MM.1S (cell line): ENCODE measurements around the gene POLR2C.

ENCODE experiments used
- DNase-seq: peaks from one replicate; pipeline ENCODE4 v3.0.0-alpha.2; 2015
- H2AFZ ChIP-seq: fragments of 300-600 bp; sonication (generic); 2 replicates; pipeline ENCODE4 v1.6.0; 2016; ENCODE audit warnings: antibody characterized with exemption, low read length
- H3F3A ChIP-seq: fragments of 300-600 bp; sonication (generic); 2 replicates; pipeline ENCODE4 v1.6.1; 2016; ENCODE audit warnings: mild to moderate bottlenecking, antibody characterized with exemption, low read length, moderate library complexity, mixed read lengths; ENCODE audit not compliant: insufficient read depth
- H3K27ac ChIP-seq: fragments of 300-600 bp; sonication (generic); 2 replicates; pipeline ENCODE4 v1.5.1; 2016; ENCODE audit warnings: mild to moderate bottlenecking, low read length
- H3K27me3 ChIP-seq: fragments of 300-600 bp; sonication (generic); replicated peaks from 2 replicates; pipeline ENCODE4 v1.6.0; 2016; ENCODE audit warnings: low read length; ENCODE audit not compliant: insufficient read depth
- H3K36me3 ChIP-seq: fragments of 300-600 bp; sonication (generic); replicated peaks from 2 replicates; pipeline ENCODE4 v1.6.1; 2016; ENCODE audit warnings: mild to moderate bottlenecking, low read length, mixed read lengths; ENCODE audit not compliant: insufficient read depth
- H3K4me1 ChIP-seq: fragments of 300-600 bp; sonication (generic); 2 replicates; pipeline ENCODE4 v1.6.1; 2016; ENCODE audit warnings: low read length, mixed read lengths
- H3K4me2 ChIP-seq: fragments of 300-600 bp; sonication (generic); 2 replicates; pipeline ENCODE4 v1.6.0; 2016; ENCODE audit warnings: low read depth, low read length
- H3K4me3 ChIP-seq: fragments of 300-600 bp; sonication (generic); 2 replicates; pipeline ENCODE4 v1.5.1; 2016; ENCODE audit warnings: low read length, mixed read lengths
- H3K79me2 ChIP-seq: fragments of 300-600 bp; sonication (generic); 2 replicates; pipeline ENCODE4 v1.6.1; 2016; ENCODE audit warnings: mixed run types, low read length, mixed read lengths
- H3K9ac ChIP-seq: fragments of 300-600 bp; sonication (generic); 2 replicates; pipeline ENCODE4 v1.6.1; 2016; ENCODE audit warnings: low read length, mixed read lengths
- H3K9me2 ChIP-seq: fragments of 300-600 bp; sonication (generic); replicated peaks from 2 replicates; pipeline ENCODE4 v1.6.1; 2016; ENCODE audit warnings: mild to moderate bottlenecking, low read length, mixed read lengths; ENCODE audit not compliant: insufficient read depth
- H3K9me3 ChIP-seq: fragments of 300-600 bp; sonication (generic); replicated peaks from 2 replicates; pipeline ENCODE4 v1.6.1; 2016; ENCODE audit warnings: mild to moderate bottlenecking, low read length, mixed read lengths; ENCODE audit not compliant: insufficient read depth
- H4K20me1 ChIP-seq: fragments of 300-600 bp; sonication (generic); 2 replicates; pipeline ENCODE4 v1.6.1; 2016; ENCODE audit warnings: mild to moderate bottlenecking, low read length, moderate library complexity, mixed read lengths; ENCODE audit not compliant: insufficient read depth
- CTCF ChIP-seq: fragments of 300-600 bp; sonication (generic); IDR thresholded peaks from 2 replicates; pipeline ENCODE4 v1.5.1; 2016; ENCODE audit warnings: antibody characterized with exemption, low read length, mixed read lengths
- EZH2 ChIP-seq: fragments of 300-600 bp; sonication (generic); optimal IDR thresholded peaks from 2 replicates; pipeline ENCODE3; 2017; ENCODE audit warnings: low read depth, mild to moderate bottlenecking, antibody characterized with exemption, low read length, mixed read lengths
- EZH2phosphoT487 ChIP-seq: fragments of 300-600 bp; sonication (generic); IDR thresholded peaks from 2 replicates; pipeline ENCODE4 v1.6.1; 2018; ENCODE audit warnings: antibody characterized with exemption, low read length

POLR2C gene

DNA sequence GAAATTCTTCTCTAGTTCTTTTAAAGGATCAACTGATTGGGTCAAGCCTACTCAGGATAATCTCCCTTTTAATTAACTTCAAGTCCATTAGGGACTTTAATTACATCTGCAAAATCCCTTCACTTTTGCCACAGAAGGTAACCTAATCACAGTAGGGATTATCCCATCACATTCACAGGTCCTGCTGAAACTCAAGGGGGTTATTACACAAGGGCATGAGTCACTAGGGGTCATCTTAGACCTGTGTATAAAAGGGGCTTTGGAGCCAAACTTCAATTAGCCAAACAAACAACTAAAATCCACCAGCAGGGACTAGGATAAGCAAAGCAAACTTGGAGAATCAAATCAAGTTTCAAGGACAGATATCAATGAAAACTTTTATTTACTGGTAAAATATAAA, 34.7 kb upstream of the POLR2C start:
- Histone ChIP-seq H4K20me1 (no peaks in the 10 kb centered on the region), H3K27me3 (no peaks in the 10 kb centered on the region), H3K36me3 (peaks cover 9% of the 10 kb centered on the region; the same call in 1 of the 2 replicates), H3F3A (no peaks in the 10 kb centered on the region), H3K9me3 (no peaks in the 10 kb centered on the region), H3K4me3 (no peak overlapping the region), H3K9ac (no peak overlapping the region), H3K79me2 (no peaks in the 10 kb centered on the region), H3K4me2 (no peak overlapping the region), H3K9me2 (no peaks in the 10 kb centered on the region), H3K27ac (no peak overlapping the region), H2AFZ (no peak overlapping the region), H3K4me1 (no peaks in the 10 kb centered on the region)
- no peak for DNase-seq
- TF ChIP-seq EZH2 (no peak), CTCF (no peak), EZH2phosphoT487 (no peak)

DNA sequence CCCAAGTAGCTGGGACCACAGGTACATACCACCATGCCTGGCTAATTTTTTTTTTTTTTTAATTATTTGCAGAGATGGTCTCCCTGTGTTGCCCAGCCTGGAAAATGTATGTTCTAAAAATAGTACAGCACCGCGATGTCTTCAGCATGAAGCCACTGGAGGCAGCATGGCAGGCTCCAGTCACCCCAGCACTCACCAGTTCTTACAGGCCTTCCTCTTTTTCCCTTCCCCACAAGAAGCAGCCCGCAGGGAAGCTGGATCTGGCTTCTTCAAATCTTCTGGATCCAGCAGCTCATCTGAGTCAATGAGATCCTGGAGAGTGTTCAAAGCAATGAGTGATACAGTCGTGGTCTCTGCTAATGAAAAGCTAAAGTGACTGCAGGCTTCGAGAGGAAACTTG, 31.5 kb upstream of the POLR2C start:
- Histone ChIP-seq H3K9ac (no peak overlapping the region), H2AFZ (no peak overlapping the region), H3K79me2 (no peaks in the 10 kb centered on the region), H3K27me3 (no peaks in the 10 kb centered on the region), H3F3A (no peaks in the 10 kb centered on the region), H3K27ac (no peak overlapping the region), H3K4me1 (no peaks in the 10 kb centered on the region), H3K9me3 (no peaks in the 10 kb centered on the region), H3K4me2 (no peak overlapping the region), H3K9me2 (no peaks in the 10 kb centered on the region), H3K4me3 (no peak overlapping the region), H3K36me3 (peaks cover 20% of the 10 kb centered on the region), H4K20me1 (no peaks in the 10 kb centered on the region)
- no peak for TF ChIP-seq EZH2
- TF ChIP-seq CTCF, result no peak
- TF ChIP-seq EZH2phosphoT487, result no peak
- DNase-seq, result no peak

DNA sequence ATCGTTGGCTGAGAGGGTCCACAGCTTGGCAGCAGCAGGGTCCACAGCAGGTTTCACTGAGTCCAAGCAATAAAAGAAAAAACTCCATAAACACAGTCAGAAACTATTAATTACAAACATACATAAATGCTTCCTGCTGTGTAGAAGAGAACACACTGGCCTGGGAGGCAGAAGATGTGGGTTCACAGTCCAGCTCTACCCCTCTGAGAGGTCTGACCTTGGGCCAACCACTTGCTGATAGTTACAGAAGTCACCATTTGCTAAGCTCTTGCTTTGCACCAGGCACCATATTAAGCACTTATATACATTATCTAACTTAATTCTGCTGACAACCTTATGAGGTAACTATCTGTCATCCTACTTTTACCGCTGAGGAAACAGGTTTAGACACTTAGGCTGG, 30.0 kb upstream of the POLR2C start:
- Histone ChIP-seq H3K36me3 (peaks cover 20% of the 10 kb centered on the region), H3K4me1 (no peaks in the 10 kb centered on the region), H3F3A (no peaks in the 10 kb centered on the region)

More for the DNA sequence above, 30.0 kb upstream of the POLR2C start:
- no peaks in the 10 kb centered on the region for H3K79me2 ChIP-seq
- H4K20me1 ChIP-seq, result no peaks in the 10 kb centered on the region
- TF ChIP-seq EZH2 (no peak), CTCF (no peak), EZH2phosphoT487 (no peak)
- no peak overlapping the region for H3K9ac ChIP-seq
- H3K4me3 ChIP-seq, result no peak overlapping the region
- no peak overlapping the region for H3K4me2 ChIP-seq
- H3K27ac ChIP-seq, result no peak overlapping the region
- H3K9me3 ChIP-seq, result no peaks in the 10 kb centered on the region
- DNase-seq, result no peak
- no peaks in the 10 kb centered on the region for H3K27me3 ChIP-seq
- H2AFZ ChIP-seq, result no peak overlapping the region
- no peaks in the 10 kb centered on the region for H3K9me2 ChIP-seq
